Psoas muscle (tissue), 8 donors: ENCODE data around the gene SIPA1L3. TPM values are rescaled to one million over a fixed set of nuclear protein-coding genes. Genes with fewer than 3 reads are reported as not detected.

Experiments used
- ATAC-seq, 4 donors: fragments of 200-7000 bp; cut with Tn5 transposase; one replicate each; pipeline ENCODE4 v1.9.1; 2020; ENCODE audit warnings: moderate library complexity in 3 of 4, mild to moderate bottlenecking in 2 of 4
- DNase-seq, 2 donors: peaks; one replicate each; pipeline ENCODE4 v3.0.0-alpha.2; 2020
- H3K27ac ChIP-seq: fragments of 200-600 bp; one replicate; pipeline ENCODE4 v1.8.0; 2022
- H3K27me3 ChIP-seq, 3 donors: fragments of 200-600 bp in 1 of 3; one replicate each; pipeline versions ENCODE4 v1.6.1 to v1.8.0; 2013 to 2022; ENCODE audit warnings: low read length in 2 of 3, mild to moderate bottlenecking in 2 of 3, moderate library complexity in 1 of 3; ENCODE audit not compliant: insufficient read depth in 3 of 3
- H3K36me3 ChIP-seq, 2 donors: fragments of 200-600 bp in 1 of 2; one replicate each; pipeline versions ENCODE4 v1.6.1 to v1.8.0; 2013 to 2022; ENCODE audit warnings: low read depth in 1 of 2, mild to moderate bottlenecking in 1 of 2, moderate library complexity in 1 of 2; ENCODE audit not compliant: insufficient read depth in 1 of 2
- H3K4me1 ChIP-seq: fragments of 200-600 bp; one replicate; pipeline ENCODE4 v1.8.0; 2022
- H3K4me3 ChIP-seq: fragments of 200-600 bp; one replicate; pipeline ENCODE4 v1.8.0; 2022; ENCODE audit warnings: mild to moderate bottlenecking
- H3K9me3 ChIP-seq: fragments of 200-600 bp; one replicate; pipeline ENCODE4 v1.8.0; 2022
- CTCF ChIP-seq: fragments of 200-600 bp; IDR thresholded peaks from one replicate; pipeline ENCODE4 v1.8.0; 2022; ENCODE audit warnings: antibody characterized with exemption
- WGBS, 3 donors: extraction: QIAGEN DNeasy Blood & Tissue Kit; methylation state at CpG; one replicate each; pipeline versions ENCODE4 v1.1.6 to v1.1.7; 2013; 5-methylcytosine and 5-hydroxymethylcytosine counted together
- intact Hi-C, 2 donors: fragments of 100-400 bp; cut with DNase I; formaldehyde crosslinking; loops; one replicate each; pipeline versions ENCODE4 v1.11.0 to v1.14.2; 2022
- polyA plus RNA-seq, 3 donors: library from polyadenylated mRNA; stranded (reverse); fragments of 200-250 nt; gene quantifications; one replicate each; pipeline ENCODE4 v1.2.3, GENCODE V29; 2013
- total RNA-seq, 4 donors: library from RNA; stranded (reverse); fragmentation: NEBNext Ultra II Directional in 2 of 4; extraction: Animal tissue kit (Norgen Biotek cat#: 25700) in 2 of 4; gene quantifications; one replicate each; pipeline versions ENCODE4 v1.2.1 to v1.2.4, GENCODE V29; 2021 to 2023
- donor health status: healthy with polysubstance abuse.
- donor health status: DM: no; HTN: no; CAD: no; lungs with moderate emphysema.
- donor health status: Bipolar disorder and iron deficiency.
- donor health status: healthy.
- donor health status: DM: yes; HTN: yes; CAD: no.
- donor health status: DM: no; HTN: no; CAD: no.
- donor health status: DM: no; HTN: no; CAD: no.
- donor health status: DM: yes; HTN: yes; CAD: no.

Gene SIPA1L3
- total and polyA plus RNA-seq, 7 donors = 2.9 to 28.2 (median 8.3) TPM

GRCh38 chr19:37925212-37925611, 18.2 kb downstream of the SIPA1L3 start:
- Histone ChIP-seq H3K36me3 (no peaks in the 10 kb centered on the region), H3K27me3 (no peaks in the 10 kb centered on the region), H3K4me1 (peaks cover 4% of the 10 kb centered on the region), H3K4me3 (no peak overlapping the region), H3K27ac (no peak overlapping the region), H3K9me3 (no peaks in the 10 kb centered on the region)
- intact Hi-C loops = no loop called here
- 92 to 95% (median 95%) methylated on average over 3 of the region's 3 CpGs for WGBS, 3 donors
- no peak for DNase-seq
- ATAC-seq = no peak
- TF ChIP-seq CTCF = no peak

- no peak overlapping the region for H3K4me3 ChIP-seq
- WGBS, 3 donors = 83 to 87% (median 85%) methylated on average over 10 of the region's 10 CpGs
- no peak for TF ChIP-seq CTCF
- DNase-seq (no peak), ATAC-seq (no peak)
- no peaks in the 10 kb centered on the region for H3K36me3 ChIP-seq
- no peaks in the 10 kb centered on the region for H3K9me3 ChIP-seq
- peaks cover 5% of the 10 kb centered on the region for H3K4me1 ChIP-seq
- H3K27me3 ChIP-seq = no peaks in the 10 kb centered on the region
- intact Hi-C loops = no loop called here
- no peak overlapping the region for H3K27ac ChIP-seq
Measured at GRCh38 chr19:37926255-37926654, 19.2 kb downstream of the SIPA1L3 start.

- TF ChIP-seq CTCF = no peak
- Histone ChIP-seq H3K4me1 (peaks cover 10% of the 10 kb centered on the region), H3K27ac (no peak overlapping the region), H3K27me3 (no peaks in the 10 kb centered on the region), H3K9me3 (no peaks in the 10 kb centered on the region), H3K36me3 (no peaks in the 10 kb centered on the region), H3K4me3 (no peak overlapping the region)
- intact Hi-C loops = no loop called here
- DNase-seq = no peak
- ATAC-seq = no peak
- 80 to 82% (median 80%) methylated on average over 5 of the region's 5 CpGs for WGBS, 3 donors
Measured at GRCh38 chr19:37926711-37927110, 19.7 kb downstream of the SIPA1L3 start.

- Histone ChIP-seq H3K9me3 (no peaks in the 10 kb centered on the region), H3K27ac (no peak overlapping the region), H3K4me1 (peaks cover 30% of the 10 kb centered on the region), H3K36me3 (no peaks in the 10 kb centered on the region), H3K4me3 (no peak overlapping the region), H3K27me3 (no peaks in the 10 kb centered on the region)
- ATAC-seq (no peak), DNase-seq (no peak)
- TF ChIP-seq CTCF = no peak
- intact Hi-C loops = no loop called here
- 69 to 71% (median 71%) methylated on average over 5 of the region's 5 CpGs for WGBS, 3 donors
Measured at GRCh38 chr19:37928527-37929286, 21.7 kb downstream of the SIPA1L3 start.
